GM18868 (cell line): Measurements from ENCODE around the gene IBA57.
"Not testable (repeated sequence)": the region's sequence is repeated elsewhere in the genome, so short reads cannot be mapped to it uniquely, and the experiment has no call there.

Experiments
- ATAC-seq: cut with Tn5 transposase; IDR thresholded peaks from one replicate; pipeline ENCODE4 v1.9.1; 2021; ENCODE audit warnings: mild to moderate bottlenecking, moderate library complexity; ENCODE audit not compliant: unreplicated experiment

IBA57 gene

GRCh38 chr1:228184152-228184551, 18.5 kb downstream of the IBA57 start:
- no peak for ATAC-seq

- no peak for ATAC-seq
Observed at GRCh38 chr1:228185641-228185965, 20.0 kb downstream of the IBA57 start.

DNA sequence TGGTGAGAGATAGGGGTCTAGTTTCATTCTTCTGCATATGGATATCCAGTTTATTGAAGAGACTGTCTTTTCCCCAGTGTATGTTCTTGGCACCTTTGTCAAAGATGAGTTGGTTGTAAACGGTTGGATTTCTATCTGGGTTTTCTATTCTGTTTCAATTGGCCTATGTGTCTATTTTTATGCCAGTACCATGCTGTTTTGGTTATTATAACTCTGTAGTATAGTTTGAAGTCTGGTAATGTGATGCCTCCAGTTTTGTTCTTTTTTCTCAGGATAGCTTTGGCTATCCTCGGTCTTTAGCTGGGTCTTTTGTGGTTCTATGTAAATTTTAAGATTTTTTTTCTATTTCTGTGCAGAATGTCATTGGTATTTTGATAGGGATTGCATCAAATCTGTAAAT, 22.6 kb downstream of the IBA57 start:
- not testable (repeated sequence) for ATAC-seq

GRCh38 chr1:228190182-228190581, 24.6 kb downstream of the IBA57 start:
- no peak for ATAC-seq

GRCh38 chr1:228190778-228191177, 25.2 kb downstream of the IBA57 start:
- ATAC-seq = no peak

DNA sequence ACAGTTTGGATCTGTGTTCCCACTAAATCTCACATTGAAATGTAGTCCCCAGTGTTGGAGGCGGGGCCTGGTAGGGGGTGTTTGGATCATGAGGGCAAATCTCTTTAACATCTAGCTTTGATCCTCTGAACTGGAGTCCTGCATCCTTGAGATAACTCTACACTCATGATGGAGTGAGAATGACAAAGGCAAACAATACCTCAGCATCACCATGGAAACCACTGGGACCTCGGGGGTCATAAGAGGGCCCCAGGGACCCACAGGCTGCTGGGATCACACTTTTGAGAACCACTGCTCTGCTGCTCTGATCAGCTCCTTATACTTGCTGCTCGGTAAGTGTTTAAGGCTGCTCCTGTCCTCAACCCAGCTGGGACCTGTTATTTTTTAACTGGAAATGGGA, 28.8 kb downstream of the IBA57 start:
- ATAC-seq = no peak

DNA sequence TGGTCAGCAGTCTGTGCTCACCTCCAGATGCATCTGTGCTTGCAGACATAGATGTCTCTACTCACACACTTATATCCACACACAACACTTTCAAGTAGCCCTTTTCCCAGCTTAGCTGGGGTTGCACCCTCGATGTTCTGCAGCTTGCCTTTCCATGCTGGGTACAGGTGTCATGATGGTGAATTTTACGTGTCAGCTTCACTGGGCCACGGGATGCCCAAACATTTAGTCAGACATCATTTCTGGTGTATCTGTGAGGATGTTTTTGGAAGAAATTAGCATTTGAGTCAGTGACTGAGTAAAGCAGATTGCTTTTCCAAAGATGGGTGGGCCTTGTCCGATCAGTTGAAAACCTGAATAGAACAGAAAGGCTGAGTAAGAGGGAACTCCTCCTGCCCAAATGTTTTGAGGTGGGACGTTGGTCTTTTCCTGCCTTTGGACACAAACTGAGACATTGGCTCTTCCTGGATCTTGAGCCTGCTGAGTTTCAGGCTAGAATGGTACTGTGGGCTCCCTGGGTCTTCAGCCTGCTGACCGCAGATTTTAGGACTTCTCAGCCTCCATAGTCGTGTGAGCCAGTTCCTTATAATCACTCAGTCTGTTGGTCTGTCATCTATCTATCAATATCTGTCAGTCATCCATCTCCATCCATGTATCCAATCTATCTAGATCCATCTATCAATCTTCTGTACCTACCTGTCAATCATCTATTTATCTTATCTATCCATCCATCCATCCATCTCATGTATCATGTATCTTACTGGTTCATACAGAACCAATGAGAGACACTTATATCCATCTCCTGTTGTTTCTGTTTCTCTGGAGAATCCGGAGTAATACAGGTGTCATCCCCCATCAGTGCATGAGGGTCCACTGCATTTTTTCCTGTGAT, 29.6 kb downstream of the IBA57 start:
- no peak for ATAC-seq

DNA sequence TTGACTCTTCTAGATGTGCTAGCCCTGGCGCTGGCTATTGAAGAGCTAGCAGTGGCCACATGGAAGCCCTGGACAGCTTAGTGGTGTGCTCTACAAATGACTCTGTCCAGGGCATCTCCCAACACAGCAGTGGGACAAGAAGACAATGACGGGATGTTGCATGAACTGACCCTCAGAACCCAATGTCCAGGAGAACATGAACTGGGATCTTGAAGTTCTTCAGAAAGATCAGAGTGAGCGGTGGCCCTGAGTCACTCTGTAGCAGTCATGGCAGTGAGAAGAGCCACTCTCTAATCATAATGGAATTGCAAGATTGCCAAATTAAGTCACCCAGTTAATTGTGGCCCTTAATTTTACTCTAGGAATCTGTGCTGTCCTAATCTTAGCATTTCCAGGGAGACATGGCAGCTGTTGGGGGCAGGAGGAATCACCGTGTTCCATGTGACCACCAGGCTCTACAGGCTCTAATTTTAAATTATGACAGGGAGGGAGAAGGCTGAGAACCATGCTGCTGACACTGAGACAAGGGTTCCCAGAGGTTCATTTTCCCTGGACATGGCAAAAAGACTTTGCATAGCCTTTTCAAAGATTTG, 32.0 kb downstream of the IBA57 start:
- ATAC-seq = no peak

DNA sequence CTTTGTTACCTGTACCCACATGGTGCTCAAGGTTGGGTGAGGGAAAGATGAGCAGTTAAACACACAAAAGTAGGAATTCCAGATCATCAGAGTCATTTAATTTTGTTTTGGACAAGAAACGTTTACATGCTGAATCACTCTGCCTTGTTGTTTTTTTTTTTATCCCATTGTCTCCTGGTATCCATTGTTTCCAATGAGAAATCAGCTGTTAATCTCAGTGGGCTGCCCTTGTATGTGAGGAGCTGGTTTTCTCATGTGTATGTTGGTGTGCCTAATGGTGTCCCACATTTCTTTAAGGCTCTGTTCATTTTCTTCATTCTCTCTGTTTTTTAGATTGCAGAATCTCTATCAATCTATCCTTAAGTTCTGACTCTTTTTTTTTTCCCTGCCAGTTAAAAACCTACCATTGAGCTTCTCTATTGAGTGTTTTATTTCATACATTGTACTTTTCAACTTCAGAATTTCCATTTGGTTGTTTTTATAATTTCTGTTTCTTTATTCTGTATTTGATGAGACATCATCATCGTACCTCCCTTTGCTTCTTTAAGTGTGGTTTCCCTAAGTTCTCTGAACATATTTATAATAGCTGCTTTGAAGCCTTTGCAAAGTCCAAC, 33.5 kb downstream of the IBA57 start:
- no peak for ATAC-seq

DNA sequence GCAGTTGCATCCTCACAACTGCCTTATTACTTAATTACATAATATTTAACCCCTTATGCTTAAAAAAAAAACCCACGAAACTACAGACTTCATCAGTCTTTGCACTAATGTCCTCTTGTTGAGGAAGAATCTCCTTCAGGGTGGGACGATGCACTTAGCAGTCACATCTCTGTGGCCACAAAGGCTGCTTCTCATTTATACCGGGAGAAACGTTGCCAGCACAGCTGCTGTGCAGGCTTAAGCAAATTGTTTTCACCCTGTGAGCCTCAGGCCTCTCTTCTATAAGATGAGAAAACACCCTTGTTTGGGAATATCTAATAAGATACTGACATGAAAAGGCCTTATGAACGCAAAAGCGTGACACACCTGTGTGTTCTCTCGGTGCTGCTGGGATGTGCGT, 39.4 kb downstream of the IBA57 start:
- no peak for ATAC-seq

DNA sequence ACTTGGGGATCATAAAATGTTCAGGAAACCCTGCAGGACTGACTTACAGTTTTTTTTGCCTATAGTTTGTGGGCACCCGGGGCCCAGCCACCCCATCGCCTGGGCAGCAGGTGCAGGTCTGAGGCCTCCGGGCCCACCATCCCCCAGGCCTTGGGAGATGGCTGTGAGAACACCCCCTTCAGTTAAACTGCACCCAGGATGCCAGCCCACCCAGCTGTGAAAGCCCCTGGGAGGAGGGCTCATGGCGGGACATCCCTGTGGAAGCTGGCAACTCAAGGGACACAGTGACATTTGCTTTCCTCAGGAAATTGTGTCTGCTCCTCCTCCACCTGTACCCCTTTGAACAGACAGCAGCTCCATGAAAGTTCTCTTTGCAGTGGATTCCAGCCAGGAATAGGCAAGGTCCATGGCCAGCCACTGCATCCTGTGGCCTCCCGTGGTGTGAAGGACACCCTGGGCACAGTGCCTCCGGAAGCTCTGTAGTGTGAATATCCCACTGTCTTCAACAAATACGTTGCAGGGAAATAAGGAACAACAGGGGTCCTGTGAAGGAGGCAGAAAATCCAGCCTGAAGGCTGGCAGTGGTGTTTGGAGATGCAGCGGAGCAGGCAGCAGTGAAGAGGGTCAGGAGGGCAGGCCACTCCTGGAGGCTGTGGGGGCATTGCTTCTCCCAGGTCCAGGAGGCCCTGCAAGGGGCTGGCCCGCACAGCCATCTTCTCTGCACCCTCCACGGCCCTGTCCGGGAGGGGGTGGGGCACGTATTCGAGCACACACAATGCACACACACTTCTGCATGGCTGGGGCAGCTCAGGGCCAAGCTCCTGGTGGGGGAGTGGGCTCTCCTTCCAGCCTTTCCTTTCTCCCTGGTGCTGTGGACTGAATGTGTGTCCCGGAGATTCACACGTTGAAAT, 40.2 kb downstream of the IBA57 start:
- no peak for ATAC-seq

GRCh38 chr1:228206582-228207351, 41.2 kb downstream of the IBA57 start:
- ATAC-seq = no peak

GRCh38 chr1:228207381-228207810, 41.8 kb downstream of the IBA57 start:
- ATAC-seq = no peak

- ATAC-seq = no peak
Observed at GRCh38 chr1:228207851-228208821, 42.5 kb downstream of the IBA57 start, which contains the start of gene OBSCN. Gene OBSCN, plus strand, starts transcription at chr1:228208044. Its CDS starts 3,740 bp downstream, at chr1:228211784.

- no peak for ATAC-seq
Observed at GRCh38 chr1:228208831-228209551, 43.4 kb downstream of the IBA57 start.

DNA sequence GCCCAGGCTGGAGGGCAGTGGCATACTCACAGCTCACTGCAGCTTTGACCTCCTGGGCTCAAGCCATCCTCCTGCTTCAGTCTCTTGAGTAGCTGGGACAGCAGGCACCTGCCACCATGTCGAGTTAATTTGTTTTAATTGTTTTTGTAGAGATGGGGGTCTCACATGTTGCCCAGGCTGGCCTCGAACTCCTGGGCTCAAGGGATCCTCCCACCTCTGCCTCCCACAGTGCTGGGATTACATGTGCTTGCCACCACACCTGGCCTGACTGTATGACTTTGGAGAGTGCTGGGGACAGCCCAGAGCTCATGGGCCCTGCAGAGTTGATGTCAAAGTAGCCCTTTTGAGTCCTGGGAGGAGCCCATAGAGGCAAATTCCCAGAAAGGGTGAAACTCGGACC, 44.1 kb downstream of the IBA57 start:
- no peak for ATAC-seq

DNA sequence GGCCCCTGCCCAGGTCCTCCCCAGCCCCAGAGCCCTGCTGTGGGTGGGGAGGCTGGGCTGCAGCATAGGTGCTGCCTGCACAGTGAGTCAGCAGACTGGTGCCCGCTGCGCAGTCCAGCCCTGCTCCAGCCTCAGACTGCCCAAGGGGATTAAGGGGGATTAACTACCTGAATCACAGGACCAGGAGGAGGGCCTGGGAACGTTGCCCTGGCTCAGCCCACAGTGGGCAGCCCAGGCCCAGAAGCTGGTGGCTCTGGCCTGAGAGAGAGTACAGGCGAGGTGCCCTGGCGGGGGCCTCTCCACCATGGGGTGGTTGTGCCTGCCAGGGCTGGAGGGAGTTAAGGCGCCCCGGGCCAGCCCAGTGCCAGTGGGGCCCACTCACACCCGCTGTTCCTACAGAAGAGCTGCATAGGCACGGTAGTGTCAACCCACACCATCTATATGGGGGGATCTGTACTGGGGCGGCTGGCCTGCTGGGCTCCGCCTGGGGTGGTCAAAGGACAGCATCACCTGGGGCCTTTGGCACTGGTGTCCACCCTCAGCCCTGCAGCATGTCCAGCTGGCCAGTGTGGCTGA, 44.6 kb downstream of the IBA57 start:
- no peak for ATAC-seq
